ENCODE results near the gene FANCI.

The FANCI gene

GRCh38 chr15:89301304-89302089 lies 57.7 kb downstream of the FANCI start:
- TF ChIP-seq TAF1 (IDR thresholded peaks at IDR 0.05; ENCODE audit: low read depth) (no peak), ZBTB7A (IDR thresholded peaks at IDR 0.05; ENCODE audit: low read depth) (no peak), EP300 (IDR thresholded peaks at IDR 0.05; ENCODE audit: borderline replicate concordance) (no peak), FOXM1 (IDR thresholded peaks at IDR 0.05; ENCODE audit: borderline replicate concordance, low read depth) (no peak), USF1 (IDR thresholded peaks at IDR 0.05) (no peak), REST (IDR thresholded peaks at IDR 0.05; ENCODE audit: low read depth) (no peak), RAD21 (IDR thresholded peaks at IDR 0.05; ENCODE audit: low read depth) (no peak), CREB1 (IDR thresholded peaks at IDR 0.05; ENCODE audit: low read depth) (no peak), TEAD4 (IDR thresholded peaks at IDR 0.05) (no peak)

- no peak for TF ChIP-seq REST (IDR thresholded peaks at IDR 0.05; ENCODE audit: low read depth)
- no peak for TF ChIP-seq NFIC (IDR thresholded peaks at IDR 0.05)
- TF ChIP-seq TAF1 (IDR thresholded peaks at IDR 0.05; ENCODE audit: low read depth), result no peak
- TF ChIP-seq FOXM1 (IDR thresholded peaks at IDR 0.05; ENCODE audit: borderline replicate concordance, low read depth), result no peak
- no peak for TF ChIP-seq RAD21 (IDR thresholded peaks at IDR 0.05; ENCODE audit: low read depth)
- TF ChIP-seq TEAD4 (IDR thresholded peaks at IDR 0.05), result no peak
- TF ChIP-seq EGR1 (IDR thresholded peaks at IDR 0.05), result no peak
- no peak for TF ChIP-seq CREB1 (IDR thresholded peaks at IDR 0.05; ENCODE audit: low read depth)
- no peak for TF ChIP-seq MAX (IDR thresholded peaks at IDR 0.05)
- no peak for TF ChIP-seq CEBPB (IDR thresholded peaks at IDR 0.05)
- TF ChIP-seq YY1 (IDR thresholded peaks at IDR 0.05; ENCODE audit: low read depth), result no peak
- TF ChIP-seq TCF12 (IDR thresholded peaks at IDR 0.05; ENCODE audit: low read depth), result no peak
- no peak for TF ChIP-seq USF1 (IDR thresholded peaks at IDR 0.05)
- TF ChIP-seq ZBTB7A (IDR thresholded peaks at IDR 0.05; ENCODE audit: low read depth), result no peak
- TF ChIP-seq EP300 (IDR thresholded peaks at IDR 0.05; ENCODE audit: borderline replicate concordance), result no peak
Measured at GRCh38 chr15:89303986-89304385, 60.2 kb downstream of the FANCI start.

GRCh38 chr15:89305395-89305794 lies 61.6 kb downstream of the FANCI start:
- TF ChIP-seq MAX (IDR thresholded peaks at IDR 0.05), result no peak
- no peak for TF ChIP-seq EP300 (IDR thresholded peaks at IDR 0.05; ENCODE audit: borderline replicate concordance)
- TF ChIP-seq TEAD4 (IDR thresholded peaks at IDR 0.05), result no peak
- no peak for TF ChIP-seq USF1 (IDR thresholded peaks at IDR 0.05)
- no peak for TF ChIP-seq TCF12 (IDR thresholded peaks at IDR 0.05; ENCODE audit: low read depth)
- no peak for TF ChIP-seq EGR1 (IDR thresholded peaks at IDR 0.05)
- TF ChIP-seq ZBTB7A (IDR thresholded peaks at IDR 0.05; ENCODE audit: low read depth), result no peak
- no peak for TF ChIP-seq RAD21 (IDR thresholded peaks at IDR 0.05; ENCODE audit: low read depth)
- TF ChIP-seq TAF1 (IDR thresholded peaks at IDR 0.05; ENCODE audit: low read depth), result no peak
- no peak for TF ChIP-seq NFIC (IDR thresholded peaks at IDR 0.05)
- TF ChIP-seq REST (IDR thresholded peaks at IDR 0.05; ENCODE audit: low read depth), result no peak
- TF ChIP-seq CEBPB (IDR thresholded peaks at IDR 0.05), result no peak
- no peak for TF ChIP-seq CREB1 (IDR thresholded peaks at IDR 0.05; ENCODE audit: low read depth)
- TF ChIP-seq FOXM1 (IDR thresholded peaks at IDR 0.05; ENCODE audit: borderline replicate concordance, low read depth), result no peak
- no peak for TF ChIP-seq YY1 (IDR thresholded peaks at IDR 0.05; ENCODE audit: low read depth)
